Measurements from ENCODE around the gene ANK3. TPM values are rescaled to one million over a fixed set of nuclear protein-coding genes. Genes with fewer than 3 reads are reported as not detected.

The ANK3 gene
- total RNA-seq, 1 donor from 2014 or later = 12.6 TPM

DNA sequence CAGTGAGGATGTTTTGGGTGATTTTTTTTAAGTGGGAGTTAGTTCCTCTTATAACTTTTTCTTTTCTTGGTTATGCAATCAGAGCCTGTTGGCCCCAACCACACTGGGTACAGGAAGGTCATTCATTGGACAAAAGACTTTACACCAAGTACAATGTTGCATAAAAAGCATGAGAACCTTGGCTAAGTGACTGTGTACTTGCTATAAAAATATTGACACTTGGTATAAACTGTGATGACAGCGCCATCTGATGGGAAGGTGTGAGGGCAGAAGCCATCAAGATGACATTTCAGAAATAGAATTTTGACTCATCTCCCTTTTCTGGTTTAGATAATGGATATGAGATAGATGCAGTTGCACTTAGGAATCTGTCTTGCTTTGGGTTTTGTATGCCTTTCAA, 357.0 kb downstream of the ANK3 start:
- no peaks in the 10 kb centered on the region for H3K36me3 Mint-ChIP-seq (ENCODE audit: low read depth, unreplicated experiment)
- TF ChIP-seq, protein P1, sequence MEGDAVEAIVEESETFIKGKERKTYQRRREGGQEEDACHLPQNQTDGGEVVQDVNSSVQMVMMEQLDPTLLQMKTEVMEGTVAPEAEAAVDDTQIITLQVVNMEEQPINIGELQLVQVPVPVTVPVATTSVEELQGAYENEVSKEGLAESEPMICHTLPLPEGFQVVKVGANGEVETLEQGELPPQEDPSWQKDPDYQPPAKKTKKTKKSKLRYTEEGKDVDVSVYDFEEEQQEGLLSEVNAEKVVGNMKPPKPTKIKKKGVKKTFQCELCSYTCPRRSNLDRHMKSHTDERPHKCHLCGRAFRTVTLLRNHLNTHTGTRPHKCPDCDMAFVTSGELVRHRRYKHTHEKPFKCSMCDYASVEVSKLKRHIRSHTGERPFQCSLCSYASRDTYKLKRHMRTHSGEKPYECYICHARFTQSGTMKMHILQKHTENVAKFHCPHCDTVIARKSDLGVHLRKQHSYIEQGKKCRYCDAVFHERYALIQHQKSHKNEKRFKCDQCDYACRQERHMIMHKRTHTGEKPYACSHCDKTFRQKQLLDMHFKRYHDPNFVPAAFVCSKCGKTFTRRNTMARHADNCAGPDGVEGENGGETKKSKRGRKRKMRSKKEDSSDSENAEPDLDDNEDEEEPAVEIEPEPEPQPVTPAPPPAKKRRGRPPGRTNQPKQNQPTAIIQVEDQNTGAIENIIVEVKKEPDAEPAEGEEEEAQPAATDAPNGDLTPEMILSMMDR (IDR thresholded peaks at IDR 0.05; ENCODE audit: unreplicated experiment) = peak; percentile 39
- no peak overlapping the region for H3K4me3 Mint-ChIP-seq (ENCODE audit: unreplicated experiment)
- H3K9me3 Mint-ChIP-seq (ENCODE audit: unreplicated experiment) = no peaks in the 10 kb centered on the region
- no peak overlapping the region for H3K27ac Mint-ChIP-seq (ENCODE audit: unreplicated experiment)
- no peaks in the 10 kb centered on the region for H3K27me3 Mint-ChIP-seq (ENCODE audit: unreplicated experiment)
- H3K4me1 Mint-ChIP-seq (ENCODE audit: unreplicated experiment) = no peaks in the 10 kb centered on the region
- DNase-seq (ENCODE audit: low spot score) = peak; percentile 30

- no peaks in the 10 kb centered on the region for H3K4me1 Mint-ChIP-seq (ENCODE audit: unreplicated experiment)
- no peaks in the 10 kb centered on the region for H3K9me3 Mint-ChIP-seq (ENCODE audit: unreplicated experiment)
- no peak overlapping the region for H3K4me3 Mint-ChIP-seq (ENCODE audit: unreplicated experiment)
- TF ChIP-seq, protein P1 (IDR thresholded peaks at IDR 0.05; ENCODE audit: unreplicated experiment) = no peak
- H3K36me3 Mint-ChIP-seq (ENCODE audit: low read depth, unreplicated experiment) = no peaks in the 10 kb centered on the region
- no peaks in the 10 kb centered on the region for H3K27me3 Mint-ChIP-seq (ENCODE audit: unreplicated experiment)
- H3K27ac Mint-ChIP-seq (ENCODE audit: unreplicated experiment) = no peak overlapping the region
- DNase-seq (ENCODE audit: low spot score) = no peak
Measured at GRCh38 chr10:60031664-60032063, 358.0 kb downstream of the ANK3 start.

- Mint-ChIP-seq H3K36me3 (ENCODE audit: low read depth, unreplicated experiment) (no peaks in the 10 kb centered on the region), H3K9me3 (ENCODE audit: unreplicated experiment) (no peaks in the 10 kb centered on the region), H3K4me1 (ENCODE audit: unreplicated experiment) (no peaks in the 10 kb centered on the region), H3K27ac (ENCODE audit: unreplicated experiment) (no peak overlapping the region), H3K4me3 (ENCODE audit: unreplicated experiment) (no peak overlapping the region), H3K27me3 (ENCODE audit: unreplicated experiment) (no peaks in the 10 kb centered on the region)
- DNase-seq (ENCODE audit: low spot score) = no peak
- TF ChIP-seq, protein P1 (IDR thresholded peaks at IDR 0.05; ENCODE audit: unreplicated experiment) = no peak
Measured at GRCh38 chr10:60031183-60031582, 358.5 kb downstream of the ANK3 start.

- no peak overlapping the region for H3K4me3 Mint-ChIP-seq (ENCODE audit: unreplicated experiment)
- no peaks in the 10 kb centered on the region for H3K9me3 Mint-ChIP-seq (ENCODE audit: unreplicated experiment)
- TF ChIP-seq, protein P1 (IDR thresholded peaks at IDR 0.05; ENCODE audit: unreplicated experiment) = no peak
- no peaks in the 10 kb centered on the region for H3K36me3 Mint-ChIP-seq (ENCODE audit: low read depth, unreplicated experiment)
- DNase-seq (ENCODE audit: low spot score) = no peak
- no peak overlapping the region for H3K27ac Mint-ChIP-seq (ENCODE audit: unreplicated experiment)
- H3K4me1 Mint-ChIP-seq (ENCODE audit: unreplicated experiment) = no peaks in the 10 kb centered on the region
- no peaks in the 10 kb centered on the region for H3K27me3 Mint-ChIP-seq (ENCODE audit: unreplicated experiment)
Measured at GRCh38 chr10:60029475-60029874, 360.2 kb downstream of the ANK3 start.

DNA sequence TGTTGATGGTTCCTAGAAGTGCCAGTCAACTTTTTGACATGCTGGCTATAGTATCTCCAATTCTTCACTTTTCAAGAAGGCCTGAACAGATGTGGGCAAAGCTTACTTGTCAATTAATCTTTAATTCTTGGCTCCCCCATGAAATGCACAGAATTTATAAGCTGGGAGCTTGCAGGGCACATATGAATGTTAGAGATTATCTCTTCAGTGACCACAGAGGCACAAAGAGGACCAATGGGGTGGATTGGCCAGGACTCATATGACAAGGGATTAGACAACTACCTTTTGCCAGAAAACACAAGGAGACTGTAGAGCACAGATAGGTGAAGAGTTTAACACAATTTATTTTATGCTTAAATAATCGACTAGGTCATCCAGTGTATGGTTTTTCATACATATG, 361.6 kb downstream of the ANK3 start:
- DNase-seq (ENCODE audit: low spot score) = no peak
- Mint-ChIP-seq H3K4me1 (ENCODE audit: unreplicated experiment) (no peaks in the 10 kb centered on the region), H3K36me3 (ENCODE audit: low read depth, unreplicated experiment) (no peaks in the 10 kb centered on the region), H3K27me3 (ENCODE audit: unreplicated experiment) (no peaks in the 10 kb centered on the region), H3K4me3 (ENCODE audit: unreplicated experiment) (no peak overlapping the region), H3K27ac (ENCODE audit: unreplicated experiment) (no peak overlapping the region), H3K9me3 (ENCODE audit: unreplicated experiment) (no peaks in the 10 kb centered on the region)
- TF ChIP-seq, protein P1 (IDR thresholded peaks at IDR 0.05; ENCODE audit: unreplicated experiment) = no peak

All from endothelial cell (in vitro differentiated cells).